Measurements from ENCODE around the gene UBR7. TPM values are rescaled to one million over a fixed set of nuclear protein-coding genes. Genes with fewer than 3 reads are reported as not detected.
"Not testable (repeated sequence)": the region's sequence is repeated elsewhere in the genome, so short reads cannot be mapped to it uniquely, and the experiment has no call there.

The UBR7 gene
- total RNA-seq, 2 donors from 2014 or later: 22.6 to 26.2 TPM

DNA sequence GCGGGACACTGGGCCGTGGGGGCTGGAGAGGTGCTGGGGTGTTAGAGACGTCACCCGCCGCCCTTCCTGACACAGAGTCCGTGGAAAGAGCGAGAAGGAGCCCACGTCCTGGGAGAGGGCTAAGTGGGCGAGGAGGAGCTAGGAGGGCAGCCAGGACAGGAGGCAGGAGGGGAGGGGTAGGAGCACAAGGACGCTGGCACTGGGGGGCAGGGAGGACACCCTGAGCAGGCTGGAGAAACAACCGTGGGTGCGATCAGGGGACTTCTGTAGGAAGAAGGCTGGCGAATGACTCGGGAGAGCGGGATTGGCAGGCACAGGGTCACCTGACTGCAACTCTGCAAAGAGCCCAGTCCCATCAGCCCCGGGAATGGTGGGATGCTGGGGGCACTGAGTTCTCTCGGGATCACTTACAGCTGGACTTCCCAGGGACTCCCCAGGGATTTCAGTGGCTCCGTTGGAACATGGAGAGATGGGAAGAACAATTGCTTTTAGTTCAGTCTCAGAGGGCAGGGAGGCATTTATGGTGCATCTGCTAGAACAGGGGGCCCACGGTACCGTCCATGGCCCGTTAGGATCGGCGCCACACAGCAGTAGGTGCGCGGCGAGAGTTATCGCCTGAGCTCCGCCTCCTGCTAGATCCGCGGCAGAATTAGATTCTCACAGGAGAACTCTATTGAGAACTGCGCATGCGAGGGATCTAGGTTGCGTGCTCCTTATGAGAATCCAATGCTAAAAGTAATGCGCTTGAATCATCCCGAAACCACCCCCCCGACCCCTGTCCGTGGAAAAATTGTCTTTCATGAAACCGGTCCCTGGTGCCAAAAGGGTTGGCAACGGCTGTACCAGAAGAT is 24.3 kb downstream of the UBR7 start:
- no peak for DNase-seq (ENCODE audit: low spot score)
- H3K9me3 ChIP-seq: no peaks in the 10 kb centered on the region
- TF ChIP-seq, protein P1, sequence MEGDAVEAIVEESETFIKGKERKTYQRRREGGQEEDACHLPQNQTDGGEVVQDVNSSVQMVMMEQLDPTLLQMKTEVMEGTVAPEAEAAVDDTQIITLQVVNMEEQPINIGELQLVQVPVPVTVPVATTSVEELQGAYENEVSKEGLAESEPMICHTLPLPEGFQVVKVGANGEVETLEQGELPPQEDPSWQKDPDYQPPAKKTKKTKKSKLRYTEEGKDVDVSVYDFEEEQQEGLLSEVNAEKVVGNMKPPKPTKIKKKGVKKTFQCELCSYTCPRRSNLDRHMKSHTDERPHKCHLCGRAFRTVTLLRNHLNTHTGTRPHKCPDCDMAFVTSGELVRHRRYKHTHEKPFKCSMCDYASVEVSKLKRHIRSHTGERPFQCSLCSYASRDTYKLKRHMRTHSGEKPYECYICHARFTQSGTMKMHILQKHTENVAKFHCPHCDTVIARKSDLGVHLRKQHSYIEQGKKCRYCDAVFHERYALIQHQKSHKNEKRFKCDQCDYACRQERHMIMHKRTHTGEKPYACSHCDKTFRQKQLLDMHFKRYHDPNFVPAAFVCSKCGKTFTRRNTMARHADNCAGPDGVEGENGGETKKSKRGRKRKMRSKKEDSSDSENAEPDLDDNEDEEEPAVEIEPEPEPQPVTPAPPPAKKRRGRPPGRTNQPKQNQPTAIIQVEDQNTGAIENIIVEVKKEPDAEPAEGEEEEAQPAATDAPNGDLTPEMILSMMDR (IDR thresholded peaks at IDR 0.05): no peak
- H3K4me3 ChIP-seq: peak overlapping the region; percentile 27 to 44
- no peaks in the 10 kb centered on the region for H3K27me3 ChIP-seq
- H3K4me1 ChIP-seq: peaks cover 0 to 10% of the 10 kb centered on the region in 2 donors
- H3K36me3 ChIP-seq: peaks cover 20% of the 10 kb centered on the region
- no peak overlapping the region for H3K27ac ChIP-seq

DNA sequence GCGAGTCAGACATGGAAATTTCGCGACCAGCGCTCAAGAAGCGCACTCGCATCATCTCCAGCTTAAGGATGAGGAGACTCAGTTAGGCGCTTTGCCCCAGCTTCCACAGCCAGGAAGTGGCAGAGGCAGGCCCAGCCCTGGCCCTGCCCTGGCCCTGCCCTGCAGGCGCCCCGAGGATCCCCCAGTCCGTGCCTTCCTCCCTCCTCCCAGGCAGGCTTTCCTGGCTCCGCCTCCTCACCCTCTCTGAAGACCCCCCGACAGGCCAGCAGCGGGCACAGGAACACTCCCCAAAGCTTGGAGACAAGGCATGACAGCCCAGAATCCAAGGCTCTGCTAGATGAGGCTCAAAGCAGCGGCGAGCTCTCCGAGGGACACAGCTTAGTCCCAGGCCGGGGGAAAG is 25.1 kb downstream of the UBR7 start:
- Histone ChIP-seq H3K36me3 (peaks cover 16% of the 10 kb centered on the region), H3K4me3 (no peak overlapping the region), H3K9me3 (no peaks in the 10 kb centered on the region), H3K27ac (no peak overlapping the region), H3K27me3 (no peaks in the 10 kb centered on the region), H3K4me1 (peaks cover 0 to 10% of the 10 kb centered on the region in 2 donors)
- DNase-seq (ENCODE audit: low spot score): no peak
- TF ChIP-seq, protein P1 (IDR thresholded peaks at IDR 0.05): no peak

DNA sequence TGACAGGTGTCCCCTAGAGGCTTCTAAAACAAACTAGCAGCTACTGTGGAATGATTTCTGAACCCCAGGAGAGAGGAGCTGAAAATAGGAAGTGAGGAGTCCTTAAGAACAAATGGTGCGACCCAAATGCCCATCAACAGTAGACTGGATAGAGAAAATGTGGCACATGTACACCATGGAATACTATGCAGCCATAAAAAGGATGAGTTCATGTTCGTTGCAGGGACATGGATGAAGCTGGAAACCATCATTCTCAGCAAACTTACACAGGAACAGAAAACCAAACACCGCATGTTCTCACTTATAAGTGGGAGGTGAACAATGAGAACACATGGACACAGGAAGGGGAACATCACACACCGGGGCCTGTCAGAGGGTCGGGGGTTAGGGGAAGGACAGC is 26.0 kb downstream of the UBR7 start:
- not testable (repeated sequence) for H3K27me3 ChIP-seq; DNase-seq (ENCODE audit: low spot score); H3K4me1 ChIP-seq; H3K4me3 ChIP-seq; H3K27ac ChIP-seq; H3K9me3 ChIP-seq; H3K36me3 ChIP-seq

DNA sequence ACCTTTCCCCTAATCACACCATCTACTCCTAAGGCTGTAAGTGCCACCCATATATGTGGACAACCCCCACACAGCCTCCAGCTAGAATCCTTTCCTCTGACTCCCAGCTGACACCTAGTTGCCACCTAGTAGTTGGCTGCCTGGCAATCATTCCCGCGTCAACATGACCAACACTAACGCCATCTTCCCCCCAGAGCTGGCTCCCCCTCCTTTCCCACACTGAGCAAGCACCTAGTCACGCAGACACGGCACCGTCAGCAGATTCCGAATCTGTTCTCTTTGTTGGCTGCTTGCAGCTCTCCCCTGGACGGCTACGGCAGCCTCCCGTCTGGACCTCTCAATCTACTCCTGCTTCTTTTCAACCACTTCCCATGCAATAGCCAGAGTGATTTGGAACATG is 27.7 kb downstream of the UBR7 start:
- no peak for DNase-seq (ENCODE audit: low spot score)
- Histone ChIP-seq H3K4me3 (no peak overlapping the region), H3K27ac (no peak overlapping the region), H3K27me3 (no peaks in the 10 kb centered on the region), H3K9me3 (no peaks in the 10 kb centered on the region), H3K36me3 (no peaks in the 10 kb centered on the region), H3K4me1 (peaks cover 0 to 10% of the 10 kb centered on the region in 2 donors)
- TF ChIP-seq, protein P1 (IDR thresholded peaks at IDR 0.05): no peak

DNA sequence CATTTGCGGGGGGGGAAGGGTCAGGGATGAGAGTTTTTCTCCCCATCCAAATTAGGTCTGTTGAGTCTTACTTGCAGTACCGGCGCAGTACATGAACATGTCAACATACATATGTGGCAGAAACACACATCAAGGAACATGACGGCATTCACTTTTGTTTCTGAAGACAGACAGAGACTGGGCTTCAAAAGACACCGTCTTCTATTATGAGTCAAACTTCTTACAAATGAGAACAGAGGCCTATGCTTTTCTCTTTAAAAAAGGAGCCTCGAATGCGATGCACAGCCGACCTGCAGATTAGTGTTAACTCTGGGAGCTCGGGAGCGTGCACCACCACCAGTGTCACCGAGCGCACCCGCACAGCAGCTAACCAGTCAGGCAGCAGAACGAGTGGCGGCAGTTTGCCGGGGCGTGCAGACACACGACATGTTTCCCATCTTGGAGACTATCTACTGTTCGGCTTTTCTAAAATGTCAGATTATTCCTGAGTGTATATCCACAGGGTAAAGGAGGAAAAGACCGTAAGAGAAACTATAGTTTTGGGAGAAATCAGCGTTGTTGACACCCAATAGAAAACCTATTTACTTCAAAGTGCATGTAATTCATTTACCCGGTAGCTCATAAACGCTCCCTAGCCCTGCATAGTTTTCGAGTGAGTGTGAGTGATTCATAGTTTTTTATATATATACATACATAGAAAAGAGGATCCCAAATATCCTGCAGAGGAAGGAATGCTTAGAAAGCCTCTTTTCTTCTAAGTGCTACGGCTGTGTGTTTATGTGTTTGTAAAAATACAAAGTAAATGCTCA is 33.0 kb downstream of the UBR7 start:
- TF ChIP-seq, protein P1 (IDR thresholded peaks at IDR 0.05): no peak
- Histone ChIP-seq H3K4me1 (no peaks in the 10 kb centered on the region), H3K4me3 (no peak overlapping the region), H3K9me3 (no peaks in the 10 kb centered on the region), H3K27ac (no peak overlapping the region), H3K27me3 (no peaks in the 10 kb centered on the region), H3K36me3 (peaks cover 39% of the 10 kb centered on the region)
- DNase-seq (ENCODE audit: low spot score): no peak

DNA sequence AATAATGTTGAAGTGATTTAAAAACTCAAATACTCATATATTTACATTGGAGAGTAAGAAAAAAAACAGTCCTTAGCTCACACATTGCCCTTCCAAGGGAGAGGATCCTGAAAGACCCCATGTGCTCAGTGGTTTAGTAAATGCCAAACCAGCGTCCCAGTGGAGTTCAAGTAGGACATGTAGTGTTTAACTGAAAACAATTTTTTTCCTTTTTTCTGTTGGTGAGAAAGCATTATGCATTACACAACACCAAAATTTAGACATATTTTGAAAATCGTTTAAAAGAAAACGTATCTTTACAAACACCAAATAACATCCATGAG is 33.6 kb downstream of the UBR7 start:
- peaks cover 44% of the 10 kb centered on the region for H3K36me3 ChIP-seq
- no peaks in the 10 kb centered on the region for H3K27me3 ChIP-seq
- no peaks in the 10 kb centered on the region for H3K9me3 ChIP-seq
- TF ChIP-seq, protein P1 (IDR thresholded peaks at IDR 0.05): no peak
- no peak for DNase-seq (ENCODE audit: low spot score)
- H3K4me3 ChIP-seq: no peak overlapping the region
- H3K4me1 ChIP-seq: no peaks in the 10 kb centered on the region
- no peak overlapping the region for H3K27ac ChIP-seq

Data from right atrium auricular region (tissue), 2 donors.